ENCODE data around the gene DNAJC7. TPM values are rescaled to one million over a fixed set of nuclear protein-coding genes. Genes with fewer than 3 reads are reported as not detected.

DNAJC7 gene
- total RNA-seq, 1 donor from 2014 or later = 47.7 TPM

GRCh38 chr17:42059815-42060214 is 42.6 kb upstream of the DNAJC7 start:
- Histone ChIP-seq H3K27me3 (ENCODE audit: control insufficient read depth, insufficient read depth, low read length) (peaks cover 7% of the 10 kb centered on the region), H3K36me3 (ENCODE audit: control insufficient read depth, insufficient read depth, low read length) (no peaks in the 10 kb centered on the region), H3K4me3 (ENCODE audit: low read depth, low read length) (no peak overlapping the region)
- DNase-seq (ENCODE audit: low read depth) = no peak
- TF ChIP-seq CTCF (IDR thresholded peaks at IDR 0.05; ENCODE audit: insufficient read depth, low read length, severe bottlenecking) = no peak
- no peak for FAIRE-seq

GRCh38 chr17:42058063-42058462 is 40.8 kb upstream of the DNAJC7 start:
- Histone ChIP-seq H3K27me3 (ENCODE audit: control insufficient read depth, insufficient read depth, low read length) (peaks cover 5% of the 10 kb centered on the region), H3K36me3 (ENCODE audit: control insufficient read depth, insufficient read depth, low read length) (no peaks in the 10 kb centered on the region), H3K4me3 (ENCODE audit: low read depth, low read length) (no peak overlapping the region)
- DNase-seq (ENCODE audit: low read depth) (no peak), FAIRE-seq (no peak)
- TF ChIP-seq CTCF (IDR thresholded peaks at IDR 0.05; ENCODE audit: insufficient read depth, low read length, severe bottlenecking) = no peak

GRCh38 chr17:42056635-42057034 is 39.4 kb upstream of the DNAJC7 start:
- no peak for TF ChIP-seq CTCF (IDR thresholded peaks at IDR 0.05; ENCODE audit: insufficient read depth, low read length, severe bottlenecking)
- DNase-seq (ENCODE audit: low read depth) (no peak), FAIRE-seq (no peak)
- Histone ChIP-seq H3K36me3 (ENCODE audit: control insufficient read depth, insufficient read depth, low read length) (no peaks in the 10 kb centered on the region), H3K4me3 (ENCODE audit: low read depth, low read length) (no peak overlapping the region), H3K27me3 (ENCODE audit: control insufficient read depth, insufficient read depth, low read length) (peaks cover 6% of the 10 kb centered on the region)

- FAIRE-seq = no peak
- no peaks in the 10 kb centered on the region for H3K36me3 ChIP-seq (ENCODE audit: control insufficient read depth, insufficient read depth, low read length)
- no peak for TF ChIP-seq CTCF (IDR thresholded peaks at IDR 0.05; ENCODE audit: insufficient read depth, low read length, severe bottlenecking)
Observed at GRCh38 chr17:42055496-42055895, 38.3 kb upstream of the DNAJC7 start.

GRCh38 chr17:42055027-42055426 is 37.8 kb upstream of the DNAJC7 start:
- FAIRE-seq = no peak

More at GRCh38 chr17:42055496-42055895, 38.3 kb upstream of the DNAJC7 start:
- Histone ChIP-seq H3K27me3 (ENCODE audit: control insufficient read depth, insufficient read depth, low read length) (peaks cover 6% of the 10 kb centered on the region), H3K4me3 (ENCODE audit: low read depth, low read length) (no peak overlapping the region)
- DNase-seq (ENCODE audit: low read depth) = no peak

More at GRCh38 chr17:42055027-42055426, 37.8 kb upstream of the DNAJC7 start:
- Histone ChIP-seq H3K27me3 (ENCODE audit: control insufficient read depth, insufficient read depth, low read length) (peaks cover 6% of the 10 kb centered on the region), H3K4me3 (ENCODE audit: low read depth, low read length) (no peak overlapping the region), H3K36me3 (ENCODE audit: control insufficient read depth, insufficient read depth, low read length) (no peaks in the 10 kb centered on the region)
- no peak for DNase-seq (ENCODE audit: low read depth)
- TF ChIP-seq CTCF (IDR thresholded peaks at IDR 0.05; ENCODE audit: insufficient read depth, low read length, severe bottlenecking) = no peak

All from bronchial epithelial cell (primary cell).